Body of pancreas (tissue), 4 donors: ENCODE data around the gene GLG1. TPM values are rescaled to one million over a fixed set of nuclear protein-coding genes. Genes with fewer than 3 reads are reported as not detected.

Experiments used
- ATAC-seq: fragments of 150-250 bp; one replicate; pipeline ENCODE4 v1.9.1; 2016
- DNase-seq, 4 donors: peaks; one replicate each; pipeline ENCODE4 v3.0.0-alpha.2; 2019
- H3K27ac ChIP-seq, 4 donors: fragments of 200-600 bp; sonication (generic); 1 replicate in 3 of 4; 2 replicates in 1 of 4; pipeline versions ENCODE4 v1.5.1 to v1.6.1; 2016 to 2019; ENCODE audit warnings: mild to moderate bottlenecking in 1 of 4, mixed read lengths in 1 of 4, moderate library complexity in 1 of 4
- H3K27me3 ChIP-seq, 2 donors: fragments of 200-600 bp; sonication (generic); one replicate each; pipeline ENCODE4 v1.6.0; 2016; ENCODE audit warnings: mild to moderate bottlenecking in 1 of 2
- H3K36me3 ChIP-seq, 2 donors: fragments of 200-600 bp; sonication (generic); replicated peaks in 1 of 2; 2 replicates each; pipeline ENCODE4 v1.5.1; 2016; ENCODE audit warnings: low read depth in 2 of 2; ENCODE audit not compliant: insufficient read depth in 1 of 2
- H3K4me1 ChIP-seq: fragments of 200-600 bp; sonication (generic); one replicate; pipeline ENCODE4 v1.6.0; 2016
- H3K4me3 ChIP-seq, 2 donors: fragments of 200-600 bp; sonication (generic); 1 replicate in 1 of 2; 2 replicates in 1 of 2; pipeline ENCODE4 v1.5.1; 2016 to 2019
- H3K9me3 ChIP-seq, 3 donors: fragments of 200-600 bp; sonication (generic); 1 replicate in 2 of 3; 2 replicates in 1 of 3; pipeline ENCODE4 v1.5.1; 2016
- POLR2A ChIP-seq, 3 donors: fragments of 450-650 bp; IDR thresholded peaks; one replicate each; pipeline ENCODE4 v1.6.1; 2016; ENCODE audit warnings: antibody characterized with exemption in 3 of 3, mild to moderate bottlenecking in 2 of 3
- WGBS, 2 donors: methylation state at CpG; one replicate each; pipeline ENCODE4 v1.1.5; 2017; 5-methylcytosine and 5-hydroxymethylcytosine counted together
- intact Hi-C: fragments of 100-400 bp; cut with DNase I; formaldehyde crosslinking; loops from one replicate; pipeline ENCODE4 v1.15.1; 2023
- total RNA-seq, 2 donors: library from RNA; depleted of rRNA; stranded (reverse); fragments of >200 nt; gene quantifications; one replicate each; pipeline ENCODE4 v1.1.0, GENCODE V29; 2016
- TF ChIP-seq, protein P1 (sequence below), 7 experiments: fragments of 450-650 bp in 4 of 7; fragments of 200-600 bp in 3 of 7; sonication (generic) in 3 of 7; IDR thresholded peaks; one replicate each; pipeline ENCODE4 v1.5.1; 2016 to 2019; ENCODE audit warnings: antibody characterized with exemption in 7 of 7

The GLG1 gene
- total RNA-seq, 2 donors from 2014 or later: 103 to 144 TPM

DNA sequence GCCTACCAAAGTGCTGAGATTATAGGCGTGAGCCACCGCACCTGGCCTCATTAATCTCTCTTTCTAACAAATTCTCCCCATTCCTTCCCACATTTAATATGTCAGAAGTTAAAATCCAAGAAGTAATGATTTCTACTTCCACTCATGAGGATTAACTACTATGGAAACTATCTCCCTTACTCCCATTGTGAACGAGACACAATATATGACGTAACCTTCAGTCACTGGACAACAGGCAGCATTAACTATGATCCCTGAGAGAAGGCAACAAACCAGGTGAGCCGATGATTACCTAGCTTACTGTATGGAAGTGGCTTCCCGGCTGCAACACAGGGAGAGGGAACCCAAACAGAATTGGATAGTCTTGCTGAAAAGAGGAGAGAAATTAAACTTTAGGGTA lies 20.0 kb downstream of the GLG1 start:
- intact Hi-C loops: no loop called here
- H3K27ac ChIP-seq: no peak overlapping the region
- ATAC-seq: no peak
- TF ChIP-seq, protein P1, sequence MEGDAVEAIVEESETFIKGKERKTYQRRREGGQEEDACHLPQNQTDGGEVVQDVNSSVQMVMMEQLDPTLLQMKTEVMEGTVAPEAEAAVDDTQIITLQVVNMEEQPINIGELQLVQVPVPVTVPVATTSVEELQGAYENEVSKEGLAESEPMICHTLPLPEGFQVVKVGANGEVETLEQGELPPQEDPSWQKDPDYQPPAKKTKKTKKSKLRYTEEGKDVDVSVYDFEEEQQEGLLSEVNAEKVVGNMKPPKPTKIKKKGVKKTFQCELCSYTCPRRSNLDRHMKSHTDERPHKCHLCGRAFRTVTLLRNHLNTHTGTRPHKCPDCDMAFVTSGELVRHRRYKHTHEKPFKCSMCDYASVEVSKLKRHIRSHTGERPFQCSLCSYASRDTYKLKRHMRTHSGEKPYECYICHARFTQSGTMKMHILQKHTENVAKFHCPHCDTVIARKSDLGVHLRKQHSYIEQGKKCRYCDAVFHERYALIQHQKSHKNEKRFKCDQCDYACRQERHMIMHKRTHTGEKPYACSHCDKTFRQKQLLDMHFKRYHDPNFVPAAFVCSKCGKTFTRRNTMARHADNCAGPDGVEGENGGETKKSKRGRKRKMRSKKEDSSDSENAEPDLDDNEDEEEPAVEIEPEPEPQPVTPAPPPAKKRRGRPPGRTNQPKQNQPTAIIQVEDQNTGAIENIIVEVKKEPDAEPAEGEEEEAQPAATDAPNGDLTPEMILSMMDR (IDR thresholded peaks at IDR 0.05): no peak
- no peak for TF ChIP-seq POLR2A (IDR thresholded peaks at IDR 0.05)
- H3K4me3 ChIP-seq: no peak overlapping the region
- no peaks in the 10 kb centered on the region for H3K36me3 ChIP-seq
- H3K9me3 ChIP-seq: no peaks in the 10 kb centered on the region
- WGBS, 2 donors: 55 to 75% methylated on average over 6 of the region's 6 CpGs
- DNase-seq: no peak
- no peaks in the 10 kb centered on the region for H3K27me3 ChIP-seq
- peaks cover 6% of the 10 kb centered on the region for H3K4me1 ChIP-seq

DNA sequence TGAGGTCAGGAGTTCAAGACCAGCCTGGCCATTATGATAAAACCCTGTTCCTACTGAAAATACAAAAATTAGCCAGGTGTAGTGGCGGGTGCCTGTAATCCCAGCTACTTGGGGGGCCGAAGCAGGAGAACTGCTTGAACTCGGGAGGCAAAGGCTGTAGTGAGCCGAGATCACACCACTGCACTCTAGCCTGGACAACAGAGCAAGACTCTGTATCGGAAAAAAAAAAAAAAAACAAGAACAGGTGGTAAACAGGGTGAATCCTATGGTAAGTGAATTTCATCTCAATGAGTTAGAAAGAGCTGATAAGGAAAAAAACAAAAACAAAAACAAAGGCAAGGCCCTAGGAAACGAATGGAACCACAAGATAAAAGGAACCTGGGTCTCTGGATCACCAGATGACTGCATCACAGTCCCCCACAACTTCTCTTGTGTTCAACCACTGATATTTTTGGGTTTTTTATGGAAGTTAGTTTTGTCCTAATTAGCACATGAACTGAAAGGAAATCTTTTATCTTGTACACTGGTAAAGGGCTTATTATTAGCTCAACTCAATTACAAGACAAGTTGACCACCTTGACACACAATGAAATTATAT lies 21.0 kb downstream of the GLG1 start:
- H3K27me3 ChIP-seq: no peaks in the 10 kb centered on the region
- intact Hi-C loops: no loop called here
- DNase-seq: no peak
- ATAC-seq: no peak
- TF ChIP-seq, protein P1 (IDR thresholded peaks at IDR 0.05): no peak
- no peak for TF ChIP-seq POLR2A (IDR thresholded peaks at IDR 0.05)
- 87 to 88% methylated on average over 5 to 6 of the region's 6 CpGs for WGBS, 2 donors
- H3K27ac ChIP-seq: no peak overlapping the region
- peaks cover 8% of the 10 kb centered on the region for H3K4me1 ChIP-seq
- H3K4me3 ChIP-seq: no peak overlapping the region
- no peaks in the 10 kb centered on the region for H3K9me3 ChIP-seq
- no peaks in the 10 kb centered on the region for H3K36me3 ChIP-seq

DNA sequence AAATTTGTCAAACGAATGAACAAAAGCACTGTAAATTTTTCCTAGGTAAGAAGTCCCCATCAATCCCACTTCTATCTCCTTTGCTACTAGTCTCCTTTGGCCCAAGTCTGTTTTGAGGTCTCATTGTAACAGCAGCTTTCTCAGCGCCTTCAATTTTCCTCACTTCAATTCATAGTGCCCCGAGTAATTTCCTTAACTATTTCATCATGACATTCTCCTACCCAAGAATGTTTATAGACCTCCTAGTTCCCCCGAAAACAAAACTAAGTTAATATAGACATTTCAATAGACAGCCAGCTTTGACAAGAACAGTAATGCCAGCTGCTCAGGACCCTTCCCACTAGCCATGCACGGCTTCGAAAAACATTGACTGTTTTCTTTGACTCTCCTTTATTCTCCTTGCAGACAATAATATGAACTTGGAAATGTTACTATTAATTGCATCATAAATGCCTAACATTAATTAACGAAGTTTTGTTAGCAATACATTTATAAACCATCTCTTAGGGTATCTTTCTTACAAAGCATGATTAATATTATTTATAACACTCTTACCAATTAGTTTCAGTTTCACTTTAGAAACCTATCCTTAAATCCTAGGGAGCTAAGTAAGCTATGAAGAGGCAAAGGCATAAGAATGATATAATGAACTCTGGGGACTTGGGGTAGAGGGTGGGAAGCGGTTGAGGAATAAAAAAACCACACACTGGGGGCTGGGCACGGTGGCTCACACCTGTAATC lies 22.8 kb downstream of the GLG1 start:
- ATAC-seq: no peak
- Histone ChIP-seq H3K9me3 (no peaks in the 10 kb centered on the region), H3K27me3 (no peaks in the 10 kb centered on the region), H3K4me3 (no peak overlapping the region), H3K27ac (no peak overlapping the region), H3K4me1 (peaks cover 16% of the 10 kb centered on the region), H3K36me3 (no peaks in the 10 kb centered on the region)
- no peak for DNase-seq
- intact Hi-C loops: no loop called here
- TF ChIP-seq, protein P1 (IDR thresholded peaks at IDR 0.05): no peak
- no peak for TF ChIP-seq POLR2A (IDR thresholded peaks at IDR 0.05)
- WGBS, 2 donors: 87 to 91% methylated on average over 9 of the region's 9 CpGs

DNA sequence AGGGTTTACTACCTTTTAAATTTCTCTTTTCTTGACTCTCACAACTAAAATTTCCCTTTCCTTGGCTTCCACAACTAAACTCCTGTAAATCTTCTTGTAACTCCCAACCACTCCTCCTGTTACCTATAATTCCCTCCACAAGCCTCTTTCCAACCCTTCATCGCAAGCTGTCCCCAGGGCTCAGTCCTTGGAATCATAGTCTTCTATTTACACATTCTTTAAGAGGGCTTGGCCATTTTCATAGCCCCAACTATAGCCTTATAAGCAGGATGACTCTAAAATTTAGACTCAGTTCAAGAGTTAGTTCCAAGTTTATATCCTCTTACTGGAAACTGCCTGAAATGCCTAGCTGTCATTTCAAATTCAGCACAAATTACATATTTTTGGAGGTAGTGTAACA lies 23.9 kb downstream of the GLG1 start:
- TF ChIP-seq, protein P1 (IDR thresholded peaks at IDR 0.05): no peak
- no peak for TF ChIP-seq POLR2A (IDR thresholded peaks at IDR 0.05)
- Histone ChIP-seq H3K27me3 (no peaks in the 10 kb centered on the region), H3K4me1 (peaks cover 24% of the 10 kb centered on the region), H3K27ac (no peak overlapping the region), H3K9me3 (no peaks in the 10 kb centered on the region), H3K36me3 (no peaks in the 10 kb centered on the region), H3K4me3 (no peak overlapping the region)
- no peak for ATAC-seq
- no peak for DNase-seq
- intact Hi-C loops: no loop called here
- WGBS, 2 donors: 83 to 100% methylated on average over 1 of the region's 1 CpG

DNA sequence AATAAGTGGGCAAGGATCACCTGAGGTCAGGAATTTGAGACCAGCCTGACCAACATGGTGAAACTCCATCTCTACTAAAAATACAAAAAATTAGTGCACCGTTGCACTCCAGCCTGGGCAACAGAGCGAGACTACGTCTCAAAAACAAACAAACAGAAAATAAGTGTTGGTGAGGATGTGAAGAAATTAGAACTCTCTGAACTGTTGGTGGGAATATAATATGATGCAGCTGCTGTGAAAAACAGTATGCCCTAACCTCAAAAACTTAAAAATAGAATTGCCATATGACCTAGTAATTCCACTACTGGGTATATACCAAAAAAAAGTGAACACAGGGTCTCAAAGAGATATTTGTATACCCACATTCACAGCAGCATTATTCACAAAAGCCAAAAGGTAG lies 26.1 kb downstream of the GLG1 start:
- Histone ChIP-seq H3K9me3 (no peaks in the 10 kb centered on the region), H3K27ac (no peak overlapping the region), H3K36me3 (no peaks in the 10 kb centered on the region), H3K4me1 (peaks cover 29% of the 10 kb centered on the region), H3K27me3 (no peaks in the 10 kb centered on the region), H3K4me3 (no peak overlapping the region)
- 81 to 85% methylated on average over 3 of the region's 3 CpGs for WGBS, 2 donors
- DNase-seq: no peak
- intact Hi-C loops: no loop called here
- TF ChIP-seq, protein P1 (IDR thresholded peaks at IDR 0.05): no peak
- no peak for TF ChIP-seq POLR2A (IDR thresholded peaks at IDR 0.05)
- no peak for ATAC-seq
